Activated naive CD4-positive, alpha-beta T cell treated with anti-CD3 and anti-CD28 coated beads for 36 hours (primary cell): ENCODE measurements around the gene FIZ1. TPM values are rescaled to one million over a fixed set of nuclear protein-coding genes. Genes with fewer than 3 reads are reported as not detected.
A peak's percentile ranks its signal among the peaks of the same experiment; 100 is the strongest.

Experiments
- CTCF ChIA-PET: fragments of 350-600 bp; sonication (Branson Sonifier 250); formaldehyde crosslinking; loops from one replicate; lab custom pipeline; 2021; ENCODE audit warnings: antibody characterized with exemption; lab: Charles Lee
- DNase-seq: peaks from one replicate; pipeline ENCODE4 v3.0.0-alpha.2; 2020
- H3K27ac Mint-ChIP-seq: one replicate; pipeline ENCODE4 v1.8.0; 2021; ENCODE audit warnings: mild to moderate bottlenecking, mixed read lengths
- H3K27me3 Mint-ChIP-seq: one replicate; pipeline ENCODE4 v1.8.0; 2021; ENCODE audit warnings: low read depth, mixed read lengths
- H3K36me3 Mint-ChIP-seq: one replicate; pipeline ENCODE4 v1.8.0; 2021; ENCODE audit warnings: low read depth, mixed read lengths
- H3K4me1 Mint-ChIP-seq: one replicate; pipeline ENCODE4 v1.8.0; 2021; ENCODE audit warnings: low read depth, mixed read lengths
- H3K4me3 Mint-ChIP-seq: one replicate; pipeline ENCODE4 v1.8.0; 2021; ENCODE audit warnings: mild to moderate bottlenecking, moderate library complexity, mixed read lengths
- H3K9me3 Mint-ChIP-seq: one replicate; pipeline ENCODE4 v1.8.0; 2021; ENCODE audit warnings: mixed read lengths
- intact Hi-C: fragments of 100-400 bp; cut with micrococcal nuclease; formaldehyde crosslinking; loops from one replicate; pipeline ENCODE4 v1.15.1; 2023
- total RNA-seq, 2 experiments: library from RNA; stranded (reverse); gene quantifications; one replicate each; pipeline ENCODE4 v1.2.3, GENCODE V29; 2021

The FIZ1 gene, protein sequence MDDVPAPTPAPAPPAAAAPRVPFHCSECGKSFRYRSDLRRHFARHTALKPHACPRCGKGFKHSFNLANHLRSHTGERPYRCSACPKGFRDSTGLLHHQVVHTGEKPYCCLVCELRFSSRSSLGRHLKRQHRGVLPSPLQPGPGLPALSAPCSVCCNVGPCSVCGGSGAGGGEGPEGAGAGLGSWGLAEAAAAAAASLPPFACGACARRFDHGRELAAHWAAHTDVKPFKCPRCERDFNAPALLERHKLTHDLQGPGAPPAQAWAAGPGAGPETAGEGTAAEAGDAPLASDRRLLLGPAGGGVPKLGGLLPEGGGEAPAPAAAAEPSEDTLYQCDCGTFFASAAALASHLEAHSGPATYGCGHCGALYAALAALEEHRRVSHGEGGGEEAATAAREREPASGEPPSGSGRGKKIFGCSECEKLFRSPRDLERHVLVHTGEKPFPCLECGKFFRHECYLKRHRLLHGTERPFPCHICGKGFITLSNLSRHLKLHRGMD
- total RNA-seq: 10 to 100 TPM; 12.8 to 14.8 TPM

GRCh38 chr19:55599468-55599841 lies at the start of gene FIZ1:
FIZ1 (minus strand) TSS chr19:55599517; CDS start chr19:55597865, 1,652 bp downstream.
- H3K27me3 Mint-ChIP-seq: no peaks in the 10 kb centered on the region
- CTCF ChIA-PET: interaction anchor here (0.6 to 3.7 kb wide), 6 partner anchors 12 to 97 kb away, joined by 3 to 11 read pairs (median 4); partner anchors contain the start of gene ZNF784
- peaks cover 29% of the 10 kb centered on the region for H3K4me1 Mint-ChIP-seq
- H3K36me3 Mint-ChIP-seq: peaks cover 34% of the 10 kb centered on the region
- peaks cover 2% of the 10 kb centered on the region for H3K9me3 Mint-ChIP-seq
- intact Hi-C loops: loop anchor here (1.0 to 2.0 kb wide), 10 partner anchors 12 to 1135 kb away; partner anchors contain the start of genes KMT5C, PPP6R1, RPL28 and ZNF444
- peak within 1 kb of the TSS; percentile 99 for H3K27ac Mint-ChIP-seq
- DNase-seq: peak; percentile 98
- H3K4me3 Mint-ChIP-seq: peak within 1 kb of the TSS; percentile 88

DNA sequence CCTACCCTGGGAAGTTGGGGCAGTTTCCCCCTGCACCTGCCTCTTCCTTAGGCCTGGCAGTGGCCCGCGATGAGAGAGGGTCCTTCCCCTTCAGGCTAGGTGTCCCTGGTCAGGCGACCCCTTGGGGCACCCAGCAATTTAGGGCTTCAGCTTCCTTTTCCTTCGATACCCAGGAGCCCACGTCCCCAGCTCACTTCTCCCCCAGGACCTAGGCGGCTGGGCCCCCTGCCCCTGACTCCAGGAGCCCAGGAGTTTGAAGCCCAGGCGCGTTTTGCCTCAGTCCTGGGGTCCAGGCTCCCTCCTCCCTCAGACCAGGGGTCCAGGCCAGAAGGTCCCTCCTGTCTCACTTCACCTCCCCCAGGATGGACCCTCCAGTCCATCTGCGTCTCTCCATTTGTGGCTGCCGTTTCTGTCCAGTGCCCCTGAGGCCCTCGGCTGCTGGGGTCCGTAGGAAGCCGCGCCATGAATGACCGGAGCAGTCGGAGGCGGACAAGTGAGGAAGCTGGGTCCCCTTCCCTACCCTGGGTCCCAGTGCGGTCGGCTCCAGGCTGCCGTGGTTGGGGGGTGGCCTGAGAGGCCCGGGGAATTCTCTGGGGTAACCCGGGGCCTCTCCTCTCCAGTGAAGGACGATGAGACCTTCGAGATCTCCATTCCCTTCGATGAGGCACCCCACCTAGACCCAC lies 49.4 kb upstream of the FIZ1 start:
- Mint-ChIP-seq H3K9me3 (no peaks in the 10 kb centered on the region), H3K36me3 (peaks cover 13% of the 10 kb centered on the region), H3K4me3 (peak overlapping the region; percentile 71), H3K27me3 (no peaks in the 10 kb centered on the region), H3K4me1 (peaks cover 49% of the 10 kb centered on the region), H3K27ac (peak overlapping the region; percentile 72)
- intact Hi-C loops: no loop called here
- CTCF ChIA-PET: interaction anchor here (1.5 kb wide), 1 partner anchor 16 kb away, joined by 9 read pairs; no protein-coding TSS in a partner anchor
- no peak for DNase-seq

DNA sequence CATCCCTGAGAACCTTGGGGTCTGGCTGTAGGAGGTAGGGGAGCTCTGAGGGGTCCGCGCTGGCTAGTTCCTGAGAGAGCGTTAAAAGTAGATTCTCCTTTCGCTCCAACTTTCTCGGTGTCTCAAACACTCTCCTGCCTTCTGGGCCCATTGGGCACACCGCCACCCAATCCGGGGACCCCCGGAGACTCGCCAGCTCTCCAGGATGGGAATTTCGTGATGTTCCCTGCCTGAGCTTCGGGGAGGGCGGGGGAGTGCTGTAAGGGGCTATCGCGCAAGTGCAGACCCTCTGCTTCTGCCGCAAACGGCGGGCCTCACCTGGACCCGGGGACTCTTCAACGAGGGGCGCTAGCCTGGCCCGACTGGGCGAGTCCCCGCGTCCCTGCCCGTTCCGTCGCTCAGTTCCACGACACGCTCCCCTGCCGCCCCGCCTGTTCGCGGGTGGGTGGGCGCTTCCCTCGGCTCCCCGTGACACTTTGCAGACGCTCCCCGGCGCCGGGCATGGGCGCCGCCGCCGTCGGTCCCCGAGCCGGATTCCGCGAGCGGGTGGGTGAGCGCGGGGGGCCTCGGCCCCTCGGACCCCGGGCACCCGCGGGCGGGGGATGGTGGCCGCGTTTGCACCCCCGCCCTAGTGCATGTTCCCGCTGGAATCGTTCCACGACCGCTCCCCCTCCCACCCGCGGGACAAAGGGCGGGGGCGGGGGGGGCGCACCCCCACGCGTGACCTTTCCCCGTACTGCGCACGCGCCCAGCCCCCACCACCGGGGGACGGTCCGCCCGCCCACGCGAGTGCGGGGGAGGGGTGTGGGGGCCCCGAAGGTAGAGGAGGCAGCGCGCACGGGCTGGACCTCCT lies 48.6 kb upstream of the FIZ1 start, which contains the start of gene CCDC106:
TSS of gene CCDC106 (plus strand) at position 481 of the 853 bp plus-strand sequence. CDS start 835 bp downstream, outside the sequence.
- Mint-ChIP-seq H3K36me3 (peaks cover 16% of the 10 kb centered on the region), H3K9me3 (no peaks in the 10 kb centered on the region), H3K4me3 (peak within 1 kb of the TSS; percentile 77), H3K4me1 (peaks cover 53% of the 10 kb centered on the region), H3K27ac (peak within 1 kb of the TSS; percentile 85), H3K27me3 (no peaks in the 10 kb centered on the region)
- CTCF ChIA-PET: interaction anchor here (0.6 to 2.9 kb wide), 5 partner anchors 10 to 180 kb away, joined by 3 to 20 read pairs (median 6); partner anchors contain the start of gene ZNF865
- intact Hi-C loops: no loop called here
- peak; percentile 49 for DNase-seq

DNA sequence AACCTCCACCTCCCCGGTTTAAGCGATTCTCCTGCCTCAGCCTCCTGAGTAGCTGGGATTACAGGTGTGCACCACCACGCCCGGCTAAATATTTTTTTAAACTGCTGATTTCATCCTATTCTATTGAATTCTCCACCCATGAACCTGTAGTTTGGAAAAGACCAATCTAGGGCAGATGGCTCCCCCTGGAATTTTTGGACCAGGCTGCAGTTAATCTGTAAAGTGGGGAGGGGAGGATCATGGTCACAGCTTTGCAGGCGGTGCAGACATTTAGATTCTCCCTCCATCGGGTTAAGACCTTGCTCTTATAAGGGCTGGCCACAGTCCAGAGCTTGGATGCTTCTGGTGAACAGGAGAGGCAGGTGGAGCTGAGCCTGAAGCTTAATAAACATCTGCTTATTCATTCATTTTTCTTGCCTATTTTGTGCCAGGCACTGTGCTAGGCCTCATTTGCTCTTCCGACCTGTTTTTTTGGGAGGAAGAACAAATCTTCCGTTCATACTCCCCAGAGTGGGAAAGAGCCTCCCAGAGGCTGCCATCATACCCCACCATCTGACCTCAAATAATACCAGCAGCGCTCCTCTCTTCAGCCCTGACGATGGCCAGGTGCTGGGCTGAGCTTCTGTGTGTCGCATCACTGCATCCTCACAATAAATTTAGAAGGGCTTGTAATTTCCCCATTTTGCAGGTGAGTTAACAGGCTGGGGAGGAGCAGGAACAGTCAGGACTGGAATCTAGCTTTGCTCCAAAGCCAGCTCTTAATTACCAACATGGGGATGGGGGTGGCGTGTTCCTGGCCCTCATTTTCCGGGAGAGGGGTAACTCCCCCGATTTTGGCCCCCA lies 47.8 kb upstream of the FIZ1 start:
- Mint-ChIP-seq H3K36me3 (peaks cover 15% of the 10 kb centered on the region), H3K4me1 (peaks cover 53% of the 10 kb centered on the region), H3K4me3 (peak overlapping the region; percentile 77), H3K9me3 (no peaks in the 10 kb centered on the region), H3K27ac (peak overlapping the region; percentile 85), H3K27me3 (no peaks in the 10 kb centered on the region)
- intact Hi-C loops: no loop called here
- DNase-seq: no peak
- CTCF ChIA-PET: interaction anchor here (0.6 to 2.9 kb wide), 6 partner anchors 9 to 180 kb away, joined by 3 to 20 read pairs (median 6); partner anchors contain the start of gene ZNF865

DNA sequence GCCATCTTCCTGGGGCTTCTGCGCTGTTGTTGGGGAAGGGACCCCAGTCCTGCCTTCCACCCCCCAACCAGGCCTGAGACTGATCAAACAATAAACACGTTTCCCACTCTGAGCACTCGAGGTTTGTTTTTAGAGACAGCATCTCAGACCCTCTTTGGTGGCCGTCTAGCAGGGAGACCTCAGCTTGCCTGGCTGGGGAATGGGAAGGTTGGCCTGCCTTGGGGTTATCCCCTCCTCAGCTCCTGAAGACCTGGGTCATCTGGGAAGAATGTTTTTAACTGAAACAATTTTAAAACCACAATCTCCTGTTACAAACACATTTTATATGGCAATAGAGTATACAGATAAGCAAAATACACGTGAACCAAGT lies 46.2 kb upstream of the FIZ1 start:
- Mint-ChIP-seq H3K36me3 (peaks cover 14% of the 10 kb centered on the region), H3K27me3 (no peaks in the 10 kb centered on the region), H3K4me3 (peak overlapping the region; percentile 53), H3K9me3 (no peaks in the 10 kb centered on the region), H3K27ac (peak overlapping the region; percentile 13), H3K4me1 (peaks cover 49% of the 10 kb centered on the region)
- no peak for DNase-seq
- intact Hi-C loops: no loop called here
- CTCF ChIA-PET: interaction anchor here (0.7 to 2.9 kb wide), 3 partner anchors 9 to 167 kb away, joined by 3 to 20 read pairs (median 4); no protein-coding TSS in a partner anchor

DNA sequence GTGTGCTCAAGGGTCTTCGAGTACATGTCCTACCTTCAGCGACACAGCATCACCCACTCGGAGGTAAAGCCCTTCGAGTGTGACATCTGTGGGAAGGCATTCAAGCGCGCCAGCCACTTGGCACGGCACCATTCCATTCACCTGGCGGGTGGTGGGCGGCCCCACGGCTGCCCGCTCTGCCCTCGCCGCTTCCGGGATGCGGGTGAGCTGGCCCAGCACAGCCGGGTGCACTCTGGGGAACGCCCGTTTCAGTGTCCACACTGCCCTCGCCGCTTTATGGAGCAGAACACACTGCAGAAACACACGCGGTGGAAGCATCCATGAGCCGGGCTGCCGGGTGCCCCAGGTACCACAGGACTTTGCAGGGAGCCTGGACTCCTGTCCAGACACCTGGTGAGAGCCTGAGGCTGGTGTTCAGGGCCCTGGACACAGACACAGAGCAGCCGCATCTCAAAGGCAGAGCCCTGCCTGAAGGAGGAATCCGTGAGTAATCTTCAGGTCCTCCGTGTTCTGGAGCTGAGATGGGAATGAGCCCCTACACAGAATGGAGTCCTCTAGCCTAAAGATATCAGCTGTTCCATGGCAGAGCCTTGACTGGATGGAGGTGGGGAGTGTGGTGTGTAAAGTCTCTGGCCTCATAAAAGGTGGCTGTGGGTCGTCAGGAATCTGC lies 45.7 kb upstream of the FIZ1 start:
- Mint-ChIP-seq H3K4me1 (peaks cover 49% of the 10 kb centered on the region), H3K4me3 (peak overlapping the region; percentile 93), H3K9me3 (no peaks in the 10 kb centered on the region), H3K27ac (peak overlapping the region; percentile 83), H3K36me3 (peaks cover 14% of the 10 kb centered on the region), H3K27me3 (no peaks in the 10 kb centered on the region)
- DNase-seq: no peak
- CTCF ChIA-PET: interaction anchor here (0.5 to 2.9 kb wide), 3 partner anchors 8 to 12 kb away, joined by 3 to 20 read pairs (median 4); no protein-coding TSS in a partner anchor
- intact Hi-C loops: loop anchor here (5.0 kb wide), 3 partner anchors 38 to 388 kb away; partner anchors contain the start of genes PPP6R1, RPL28 and ZNF865

GRCh38 chr19:55644191-55644833 lies 45.0 kb upstream of the FIZ1 start:
- Mint-ChIP-seq H3K9me3 (no peaks in the 10 kb centered on the region), H3K4me3 (peak overlapping the region; percentile 93), H3K27ac (peak overlapping the region; percentile 83), H3K27me3 (no peaks in the 10 kb centered on the region), H3K4me1 (peaks cover 48% of the 10 kb centered on the region), H3K36me3 (peaks cover 15% of the 10 kb centered on the region)
- CTCF ChIA-PET: interaction anchor here (1.2 kb wide), 1 partner anchor 10 kb away, joined by 4 read pairs; no protein-coding TSS in a partner anchor
- intact Hi-C loops: loop anchor here (5.0 kb wide), 3 partner anchors 37 to 387 kb away; partner anchors contain the start of genes PPP6R1, RPL28 and ZNF865
- no peak for DNase-seq

DNA sequence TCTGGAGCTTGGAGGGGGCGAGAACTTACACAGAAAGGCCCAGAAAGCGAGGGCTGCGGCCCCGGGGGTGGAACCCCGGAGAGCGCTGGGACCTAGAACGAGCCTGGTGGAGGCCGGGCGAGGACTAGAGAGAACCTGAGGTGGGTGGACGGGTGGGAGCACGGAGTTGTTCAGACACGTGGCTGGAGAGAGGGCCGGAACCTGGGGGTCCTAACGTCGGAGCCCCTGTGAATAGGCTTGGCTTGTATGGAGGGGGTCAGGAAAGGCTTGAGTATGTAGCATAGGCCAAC lies 44.5 kb upstream of the FIZ1 start:
- Mint-ChIP-seq H3K27ac (peak overlapping the region; percentile 83), H3K27me3 (no peaks in the 10 kb centered on the region), H3K4me3 (peak overlapping the region; percentile 93), H3K9me3 (no peaks in the 10 kb centered on the region), H3K36me3 (peaks cover 18% of the 10 kb centered on the region), H3K4me1 (peaks cover 47% of the 10 kb centered on the region)
- intact Hi-C loops: loop anchor here (1.0 to 5.0 kb wide), 5 partner anchors 9 to 387 kb away; partner anchors contain the start of genes PPP6R1, RPL28 and ZNF865
- no peak for DNase-seq
- CTCF ChIA-PET: interaction anchor here (1.2 kb wide), 1 partner anchor 11 kb away, joined by 4 read pairs; no protein-coding TSS in a partner anchor

- Mint-ChIP-seq H3K9me3 (no peaks in the 10 kb centered on the region), H3K27me3 (no peaks in the 10 kb centered on the region), H3K4me3 (peak within 1 kb of the TSS; percentile 93), H3K4me1 (peaks cover 45% of the 10 kb centered on the region), H3K36me3 (peaks cover 21% of the 10 kb centered on the region), H3K27ac (peak within 1 kb of the TSS; percentile 96)
- intact Hi-C loops: loop anchor here (1.0 to 5.0 kb wide), 5 partner anchors 8 to 386 kb away; partner anchors contain the start of genes PPP6R1, RPL28 and ZNF865
- peak; percentile 82 for DNase-seq
- CTCF ChIA-PET: interaction anchor here (1.2 to 1.7 kb wide), 2 partner anchors 11 kb away, joined by 4 to 7 read pairs; partner anchors contain the start of gene U2AF2
Observed at GRCh38 chr19:55643003-55643886, 43.9 kb upstream of the FIZ1 start, which contains the start of gene ZNF581. ZNF581 (plus strand) TSS chr19:55643649; CDS start chr19:55644572, 923 bp downstream.
